HG02642 (cell line): Measurements from ENCODE around the gene DCTN4.
"Not testable (repeated sequence)": the region's sequence is repeated elsewhere in the genome, so short reads cannot be mapped to it uniquely, and the experiment has no call there.

Experiments used
- ATAC-seq: cut with Tn5 transposase; IDR thresholded peaks from one replicate; pipeline ENCODE4 v1.9.1; 2021; ENCODE audit warnings: mild to moderate bottlenecking; ENCODE audit not compliant: unreplicated experiment, poor library complexity

DCTN4 gene

GRCh38 chr5:150778517-150779396 is 19.9 kb upstream of the DCTN4 start, which contains the start of gene SMIM3:
TSS of gene SMIM3 (plus strand) at chr5:150778757. CDS start at chr5:150795441, 16,684 bp downstream.
- ATAC-seq, result peak; percentile 30

GRCh38 chr5:150778088-150778516 is 19.3 kb upstream of the DCTN4 start:
- ATAC-seq, result no peak

GRCh38 chr5:150777685-150778084 is 18.9 kb upstream of the DCTN4 start:
- ATAC-seq, result no peak

- ATAC-seq, result no peak
Measured at GRCh38 chr5:150774145-150774544, 15.3 kb upstream of the DCTN4 start.

- ATAC-seq, result no peak
Measured at GRCh38 chr5:150771034-150771795, 12.4 kb upstream of the DCTN4 start.

GRCh38 chr5:150766251-150766650 is 7.4 kb upstream of the DCTN4 start:
- ATAC-seq, result no peak

- no peak for ATAC-seq
Measured at GRCh38 chr5:150765799-150766169, 7.0 kb upstream of the DCTN4 start.

GRCh38 chr5:150765011-150765798 is 6.4 kb upstream of the DCTN4 start:
- no peak for ATAC-seq

GRCh38 chr5:150764530-150764929 is 5.7 kb upstream of the DCTN4 start:
- no peak for ATAC-seq

GRCh38 chr5:150763023-150763769 is 4.4 kb upstream of the DCTN4 start:
- ATAC-seq, result no peak

- no peak for ATAC-seq
Measured at GRCh38 chr5:150762211-150762610, 3.4 kb upstream of the DCTN4 start.

- no peak for ATAC-seq
Measured at GRCh38 chr5:150759334-150759583, 442 bp upstream of the DCTN4 start.

- ATAC-seq, result peak; percentile 16
Measured at GRCh38 chr5:150758203-150758530, 650 bp downstream of the DCTN4 start.

- no peak for ATAC-seq
Measured at GRCh38 chr5:150757087-150757649, 1.6 kb downstream of the DCTN4 start.

GRCh38 chr5:150753863-150754262 is 5.0 kb downstream of the DCTN4 start:
- ATAC-seq, result no peak

- ATAC-seq, result no peak
Measured at GRCh38 chr5:150753463-150753862, 5.4 kb downstream of the DCTN4 start.

- ATAC-seq, result no peak
Measured at GRCh38 chr5:150751096-150751891, 7.5 kb downstream of the DCTN4 start.

GRCh38 chr5:150750469-150750868 is 8.3 kb downstream of the DCTN4 start:
- ATAC-seq, result no peak

GRCh38 chr5:150743142-150743488 is 15.7 kb downstream of the DCTN4 start:
- not testable (repeated sequence) for ATAC-seq
